NK-92 treated with Interleukin-12 subunit alpha and Interleukin-12 subunit beta, amount 100 ng/mL, for 24 hours (cell line): Measurements from ENCODE around the gene SNTA1.
"Not testable (repeated sequence)": the region's sequence is repeated elsewhere in the genome, so short reads cannot be mapped to it uniquely, and the experiment has no call there.

Experiments used
- DNase-seq: peaks from one replicate; lab custom pipeline; 2025; lab: John Stamatoyannopoulos, UW

The SNTA1 gene

DNA sequence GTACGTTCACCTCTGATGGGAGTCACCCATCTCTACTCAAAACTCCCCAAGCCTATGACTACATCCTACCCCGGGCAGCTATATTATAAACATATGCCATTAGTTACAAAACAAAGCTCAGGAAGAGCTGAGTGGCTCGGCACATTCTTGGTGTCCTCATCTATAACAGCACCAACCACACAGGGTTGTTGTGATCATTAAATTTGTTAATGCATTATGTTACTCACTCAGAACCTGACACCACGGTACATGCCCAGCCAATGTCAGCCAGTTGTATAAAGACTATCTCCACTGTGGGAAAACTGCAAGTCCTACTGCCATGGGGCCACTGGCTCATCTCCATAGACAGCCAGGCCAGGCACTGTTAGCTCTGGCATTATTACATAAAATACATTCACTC lies 50.0 kb downstream of the SNTA1 start:
- no peak for DNase-seq

DNA sequence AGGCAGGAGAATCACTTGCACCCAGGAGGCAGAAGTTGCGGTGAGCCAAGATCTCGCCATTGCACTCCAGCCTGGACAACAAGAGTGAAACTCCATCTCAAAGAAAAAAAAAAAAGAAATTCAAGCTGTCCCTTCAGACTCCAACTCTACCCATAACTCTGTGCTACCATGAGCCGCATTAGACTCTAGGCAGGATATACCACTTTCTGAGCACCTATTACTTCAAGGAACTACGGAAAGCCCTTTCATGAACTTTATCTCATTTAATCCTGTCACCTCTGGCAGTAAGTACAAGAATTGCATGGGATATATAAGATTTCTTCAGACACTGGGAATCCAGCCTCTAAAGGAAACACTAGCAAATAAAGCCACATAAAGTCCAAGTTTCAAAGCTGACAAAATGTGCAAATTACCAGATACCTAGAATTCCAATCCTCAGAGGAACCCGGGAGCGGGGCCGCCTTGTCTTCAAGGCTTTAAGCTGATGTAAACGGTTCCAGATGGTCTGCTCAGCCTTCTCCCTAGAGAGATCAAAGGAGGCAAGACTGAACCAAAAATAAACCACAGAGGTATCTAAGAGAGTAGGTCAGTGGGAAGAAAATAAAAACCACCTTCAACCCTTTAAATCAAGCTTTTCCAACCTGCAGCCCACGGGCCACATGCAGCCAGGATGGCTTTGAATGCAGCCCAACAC lies 51.7 kb downstream of the SNTA1 start:
- no peak for DNase-seq

DNA sequence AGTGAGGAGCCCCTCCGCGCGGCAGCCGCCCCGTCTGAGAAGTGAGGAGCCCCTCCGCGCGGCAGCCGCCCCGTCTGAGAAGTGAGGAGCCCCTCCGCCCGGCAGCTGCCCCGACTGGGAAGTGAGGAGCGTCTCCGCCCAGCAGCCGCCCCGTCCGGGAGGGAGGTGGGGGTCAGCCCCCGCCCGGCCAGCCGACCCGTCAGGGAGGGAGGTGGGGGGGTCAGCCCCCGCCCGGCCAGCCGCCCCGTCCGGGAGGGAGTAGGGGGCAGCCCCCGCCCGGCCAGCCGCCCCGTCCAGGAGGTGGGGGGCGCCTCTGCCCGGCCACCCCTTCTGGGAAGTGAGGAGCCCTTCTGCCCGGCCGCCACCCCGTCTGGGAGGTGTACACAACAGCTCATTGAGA lies 54.2 kb downstream of the SNTA1 start:
- not testable (repeated sequence) for DNase-seq

DNA sequence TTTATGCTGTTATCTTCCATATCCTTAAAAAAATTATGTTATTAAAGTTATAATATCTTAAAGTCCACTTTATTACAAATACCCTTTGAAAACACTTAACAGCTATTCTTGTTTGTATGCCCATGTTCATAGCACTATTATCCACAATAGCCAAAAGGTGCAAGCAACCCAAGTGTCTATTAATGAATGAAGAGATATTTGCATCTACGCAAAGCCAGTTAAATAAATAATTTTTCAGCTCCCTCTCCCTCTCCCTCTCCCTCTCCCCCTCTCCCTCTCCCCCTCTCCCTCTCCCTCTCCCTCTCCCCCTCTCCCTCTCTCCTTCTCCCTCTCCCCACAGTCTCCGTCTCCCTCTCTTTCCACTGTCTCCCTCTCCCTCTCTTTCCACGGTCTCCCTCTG lies 55.3 kb downstream of the SNTA1 start:
- no peak for DNase-seq

DNA sequence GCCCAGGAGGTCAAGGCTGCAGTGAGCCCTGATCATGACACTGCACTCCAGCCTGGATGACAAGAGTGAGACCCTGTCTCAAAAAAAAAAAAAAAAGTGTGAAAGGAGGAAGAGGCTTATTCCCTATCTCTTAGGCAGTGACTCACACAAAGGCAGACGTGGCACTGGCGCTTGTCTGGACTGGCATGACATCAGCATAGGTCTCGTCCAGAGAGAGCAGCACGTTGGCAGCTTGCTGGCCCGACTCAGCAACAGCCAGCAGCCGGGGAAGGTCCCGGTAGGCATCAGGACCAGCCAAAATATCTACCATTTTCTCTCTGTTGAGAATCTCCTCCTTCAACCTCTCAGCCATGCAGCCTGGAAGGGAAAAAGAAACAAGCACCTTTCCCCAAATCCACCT lies 56.4 kb downstream of the SNTA1 start:
- DNase-seq = no peak

DNA sequence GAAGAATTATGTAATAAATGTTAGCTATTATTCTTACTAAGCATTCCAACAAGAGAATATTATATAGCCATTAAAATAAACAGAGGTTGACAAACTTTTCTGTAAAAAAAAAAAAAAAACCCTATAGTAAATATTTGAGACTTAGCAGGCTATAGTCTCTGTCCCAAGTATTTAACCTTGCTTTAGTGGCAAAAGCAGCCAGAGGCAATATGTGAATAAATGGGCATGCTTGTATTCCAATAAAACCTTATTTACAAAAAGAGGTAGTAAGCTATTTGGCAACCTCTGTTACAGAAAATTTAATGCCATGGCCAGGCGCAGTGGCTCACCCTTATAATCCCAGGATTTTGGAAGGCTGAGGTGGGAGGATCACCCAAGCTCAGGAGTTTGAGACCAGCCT lies 56.9 kb downstream of the SNTA1 start:
- no peak for DNase-seq

DNA sequence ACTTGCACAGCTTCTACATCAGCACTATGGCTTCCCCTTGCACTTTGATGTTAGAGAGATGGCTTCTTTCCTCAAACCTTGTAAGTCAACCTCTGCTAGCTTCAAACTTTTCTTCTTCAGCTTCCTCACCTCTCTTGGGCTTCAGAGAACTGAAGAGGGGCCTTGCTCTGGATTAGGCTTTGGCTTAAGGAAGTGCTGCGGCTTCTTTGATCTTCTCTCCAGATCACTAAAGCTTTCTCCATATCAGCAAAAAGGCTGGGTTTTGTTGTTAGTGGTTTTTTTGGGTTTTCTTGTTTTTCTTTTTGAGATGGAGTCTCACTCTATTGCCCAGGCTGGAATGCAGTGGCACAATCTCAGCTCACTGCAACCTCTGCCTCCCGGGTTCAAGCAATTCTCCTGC lies 66.2 kb downstream of the SNTA1 start:
- no peak for DNase-seq

DNA sequence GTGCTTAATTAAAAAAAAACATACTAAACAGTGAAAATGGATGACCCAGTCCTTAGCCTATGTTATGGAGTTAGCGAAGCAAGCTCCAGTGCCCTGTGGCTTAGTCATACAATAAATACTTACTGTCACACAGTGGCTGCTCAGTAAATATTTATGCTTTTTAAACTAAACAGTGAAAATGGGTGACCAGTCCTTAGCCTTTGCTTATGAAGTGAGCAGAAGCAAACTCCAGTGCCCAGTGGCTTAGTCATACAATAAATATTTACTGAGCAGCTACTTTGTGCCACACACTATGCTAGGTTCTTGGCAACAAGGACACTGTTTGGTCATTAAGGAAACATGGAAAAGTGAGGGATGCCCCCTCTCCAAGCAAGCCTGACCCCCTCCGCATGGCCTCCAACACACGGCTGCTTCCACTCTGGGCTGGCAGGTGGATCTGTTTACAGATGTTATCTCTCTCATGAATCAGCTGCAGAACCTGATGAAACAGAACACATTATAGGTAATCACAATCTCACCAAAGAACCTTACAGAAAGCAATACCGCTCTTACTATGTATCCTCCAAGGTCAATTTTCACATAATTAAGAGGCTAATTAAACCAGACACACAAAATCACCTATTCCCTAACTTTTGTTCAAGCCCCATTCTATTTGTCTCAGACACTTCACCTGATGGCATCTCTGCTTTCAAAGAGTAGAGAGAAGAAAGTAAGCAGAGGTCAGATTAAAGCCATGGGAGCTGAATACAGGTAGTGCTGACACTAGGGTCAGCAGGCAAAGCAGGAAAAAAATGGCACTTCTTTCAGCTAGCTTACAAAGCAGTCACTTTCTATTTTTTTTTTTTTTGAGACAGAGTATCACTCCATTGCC lies 69.6 kb downstream of the SNTA1 start:
- no peak for DNase-seq

DNA sequence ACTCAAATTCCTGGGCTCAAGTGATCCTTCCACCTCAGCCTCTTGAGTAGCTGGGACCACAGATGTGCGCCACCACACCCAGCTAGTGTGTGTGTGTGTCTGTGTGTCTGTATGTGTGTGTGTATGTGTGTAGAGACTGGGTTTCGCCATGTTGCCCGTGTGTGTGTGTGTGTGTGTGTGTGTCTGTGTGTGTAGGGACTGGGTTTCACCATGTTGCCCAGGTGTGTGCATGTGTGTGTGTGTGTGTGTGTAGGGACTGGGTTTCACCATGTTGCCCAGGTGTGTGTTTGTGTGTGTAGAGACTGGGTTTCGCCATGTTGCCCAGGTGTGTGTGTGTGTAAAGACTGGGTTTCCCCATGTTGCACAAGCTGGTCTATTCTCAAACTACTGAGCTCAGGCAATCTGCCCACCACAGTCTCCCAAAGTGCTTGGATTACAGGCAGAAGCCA lies 70.5 kb downstream of the SNTA1 start:
- peak; percentile 6 for DNase-seq

DNA sequence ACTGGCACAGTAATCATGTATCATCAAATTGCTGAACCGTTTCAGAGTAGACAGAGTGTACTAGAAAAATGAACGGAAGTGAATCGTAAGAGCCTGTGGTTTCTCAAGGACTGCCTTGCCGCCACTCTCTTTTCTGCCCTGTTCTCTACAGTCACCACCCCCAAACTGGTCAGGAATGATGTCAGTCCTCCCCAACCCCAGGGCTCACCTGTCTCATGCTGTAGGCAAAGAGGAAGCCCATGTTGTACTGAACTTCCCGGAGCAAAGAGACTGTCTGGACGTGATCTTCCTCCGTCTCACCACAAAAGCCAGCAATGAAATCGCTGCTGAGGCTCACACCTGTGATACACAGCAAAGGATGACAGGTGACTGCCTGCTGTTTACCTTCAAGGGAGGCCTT lies 73.3 kb downstream of the SNTA1 start:
- peak; percentile 22 for DNase-seq

DNA sequence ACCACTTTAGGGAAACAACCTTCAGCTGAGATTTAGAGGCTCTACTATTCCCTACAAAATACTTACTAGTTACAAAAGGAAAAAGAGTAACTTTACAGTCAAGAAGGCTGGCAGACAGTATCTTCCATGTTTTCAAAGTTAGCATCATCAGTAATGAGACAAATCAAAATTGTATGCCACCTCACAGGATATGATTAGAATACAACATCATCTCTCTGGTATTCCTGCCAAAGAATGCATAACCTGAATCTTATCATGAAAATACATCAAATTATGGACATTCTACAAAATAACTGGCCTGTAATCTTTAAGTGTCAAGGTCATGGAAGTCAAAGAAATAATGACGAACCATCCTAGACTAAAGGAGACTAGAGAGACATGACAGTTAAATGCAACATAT lies 80.7 kb downstream of the SNTA1 start:
- DNase-seq = no peak

DNA sequence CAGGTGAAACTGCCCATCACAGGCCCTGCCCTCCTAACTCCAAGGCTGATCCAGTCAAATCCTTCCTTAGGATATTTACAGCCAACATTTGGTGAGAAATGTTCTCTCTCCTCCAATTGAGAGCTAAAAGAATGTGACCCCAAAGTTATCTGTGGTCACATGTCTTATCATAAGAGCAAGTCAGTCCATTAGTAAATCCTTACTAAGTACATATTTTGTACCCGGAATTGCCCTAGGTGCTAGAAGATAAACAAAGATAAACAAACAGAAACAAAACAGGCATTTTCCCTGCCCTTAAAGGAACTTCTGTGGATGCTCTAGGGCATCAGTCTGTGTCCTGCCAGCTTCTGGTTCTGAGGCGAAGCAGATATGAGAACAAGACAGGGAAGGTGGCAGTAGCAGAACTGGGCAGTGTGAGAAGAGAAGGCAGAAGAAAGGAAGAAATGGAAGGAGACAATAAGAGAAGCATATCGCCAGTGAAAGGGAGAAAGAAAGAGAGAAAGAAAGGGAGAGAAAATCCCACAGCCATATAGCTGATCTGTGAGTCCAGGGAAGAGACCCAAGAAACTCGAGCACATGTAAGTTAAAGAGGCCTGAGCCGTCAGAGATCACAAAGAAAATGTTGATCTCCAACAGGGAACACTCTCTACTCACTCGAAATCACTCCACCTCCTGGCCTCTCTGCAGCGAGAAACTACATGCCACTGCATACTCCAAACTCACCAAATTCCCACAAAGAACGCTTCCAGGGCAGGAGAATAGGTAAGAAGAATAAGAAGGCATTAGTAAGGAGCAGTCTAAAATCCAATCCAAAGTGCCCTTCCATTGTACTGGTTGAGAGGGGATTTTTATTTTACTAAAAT lies 83.9 kb downstream of the SNTA1 start:
- DNase-seq = no peak
